Measurements from ENCODE around the gene IL24.
"Not testable (repeated sequence)": the region's sequence is repeated elsewhere in the genome, so short reads cannot be mapped to it uniquely, and the experiment has no call there.

IL24 gene

DNA sequence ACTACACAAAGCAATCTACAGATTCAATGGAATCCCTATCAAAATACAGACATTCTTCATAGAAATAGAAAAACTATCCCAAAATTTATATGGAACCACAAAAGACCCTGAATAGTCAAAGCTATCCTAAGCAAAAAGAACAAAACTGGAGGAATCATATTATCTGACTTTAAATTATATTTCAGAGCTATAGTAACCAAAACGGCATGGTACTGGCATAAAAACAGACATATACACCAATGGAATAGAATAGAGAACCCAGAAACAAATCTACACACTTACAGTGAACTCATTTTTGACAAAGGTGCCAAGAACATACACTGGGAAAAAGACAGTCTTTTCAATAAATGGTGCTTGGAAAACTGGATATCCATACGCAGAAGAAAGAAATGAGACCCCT lies 44.6 kb upstream of the IL24 start:
- not testable (repeated sequence) for H3K4me2 ChIP-seq (ENCODE audit: insufficient read depth, low read length, poor library complexity, severe bottlenecking); DNase-seq (ENCODE audit: low spot score); H3K14ac ChIP-seq (ENCODE audit: low read length); H3K4me3 ChIP-seq (ENCODE audit: low read length in 2 of 2); H4K91ac ChIP-seq (ENCODE audit: low read depth, low read length, poor library complexity); H2BK5ac ChIP-seq (ENCODE audit: low read length); H3K23ac ChIP-seq (ENCODE audit: low read depth, low read length, poor library complexity); H2AFZ ChIP-seq (ENCODE audit: low read length); H3K79me1 ChIP-seq (ENCODE audit: low read depth, low read length); H3K9ac ChIP-seq (ENCODE audit: low read depth, low read length, poor library complexity); H2BK120ac ChIP-seq (ENCODE audit: low read depth, low read length); H4K8ac ChIP-seq (ENCODE audit: low read depth, low read length); H3K9me3 ChIP-seq (replicated peaks in 1 of 2; ENCODE audit: control insufficient read depth in 2 of 2, insufficient read depth in 1 of 2, low read depth in 1 of 2, low read length in 2 of 2); H2BK12ac ChIP-seq (ENCODE audit: low read length); H2BK15ac ChIP-seq (ENCODE audit: low read length); H3K18ac ChIP-seq (ENCODE audit: low read length); H3K27ac ChIP-seq (replicated peaks; ENCODE audit: low read length); H3K4me1 ChIP-seq (ENCODE audit: control insufficient read depth in 2 of 2, insufficient read depth in 1 of 2, low read depth in 1 of 2, low read length in 2 of 2); H3K36me3 ChIP-seq (replicated peaks in 1 of 2; ENCODE audit: control insufficient read depth in 2 of 2, insufficient read depth in 2 of 2, low read length in 2 of 2); H2AK5ac ChIP-seq (ENCODE audit: low read depth, low read length); H3K27me3 ChIP-seq (ENCODE audit: control insufficient read depth in 3 of 3, insufficient read depth in 3 of 3, low read depth in 1 of 3, low read length in 3 of 3); H3K4ac ChIP-seq (ENCODE audit: low read length)
- no CpG with 5 or more reads among the region's 2 CpGs for WGBS, 2 donors (ENCODE audit: extremely low coverage in 2 of 2, insufficient read length in 2 of 2, insufficient replicate concordance in 1 of 2)

DNA sequence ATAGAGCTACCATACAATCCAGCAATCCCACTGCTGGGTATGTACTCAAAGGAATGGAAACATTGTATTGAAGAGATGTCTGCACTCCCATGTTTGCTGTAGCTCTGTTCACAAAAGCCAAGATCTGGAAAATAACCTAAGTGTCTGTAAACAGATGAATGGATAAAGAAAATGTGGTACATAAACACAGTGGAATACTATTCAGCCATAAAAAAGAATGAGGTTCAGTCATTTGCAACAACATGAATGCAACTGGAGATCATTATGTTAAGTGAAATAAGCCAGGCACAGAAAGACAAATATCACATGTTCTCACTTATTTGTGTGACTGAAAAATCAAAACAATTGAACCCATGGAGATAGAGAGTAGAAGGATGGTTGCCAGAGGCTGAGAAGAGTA lies 43.5 kb upstream of the IL24 start:
- H3K79me1 ChIP-seq (ENCODE audit: low read depth, low read length); H3K27ac ChIP-seq (replicated peaks; ENCODE audit: low read length); DNase-seq (ENCODE audit: low spot score); H3K4me1 ChIP-seq (ENCODE audit: control insufficient read depth in 2 of 2, insufficient read depth in 1 of 2, low read depth in 1 of 2, low read length in 2 of 2); H3K27me3 ChIP-seq (ENCODE audit: control insufficient read depth in 3 of 3, insufficient read depth in 3 of 3, low read depth in 1 of 3, low read length in 3 of 3); H3K4ac ChIP-seq (ENCODE audit: low read length); H4K91ac ChIP-seq (ENCODE audit: low read depth, low read length, poor library complexity); H4K8ac ChIP-seq (ENCODE audit: low read depth, low read length); H3K36me3 ChIP-seq (replicated peaks in 1 of 2; ENCODE audit: control insufficient read depth in 2 of 2, insufficient read depth in 2 of 2, low read length in 2 of 2); H3K9ac ChIP-seq (ENCODE audit: low read depth, low read length, poor library complexity); H3K23ac ChIP-seq (ENCODE audit: low read depth, low read length, poor library complexity); H2BK15ac ChIP-seq (ENCODE audit: low read length); H2AFZ ChIP-seq (ENCODE audit: low read length); H2BK12ac ChIP-seq (ENCODE audit: low read length); H3K4me2 ChIP-seq (ENCODE audit: insufficient read depth, low read length, poor library complexity, severe bottlenecking); H2BK5ac ChIP-seq (ENCODE audit: low read length); H3K14ac ChIP-seq (ENCODE audit: low read length); H2AK5ac ChIP-seq (ENCODE audit: low read depth, low read length); H2BK120ac ChIP-seq (ENCODE audit: low read depth, low read length); H3K18ac ChIP-seq (ENCODE audit: low read length); H3K9me3 ChIP-seq (replicated peaks in 1 of 2; ENCODE audit: control insufficient read depth in 2 of 2, insufficient read depth in 1 of 2, low read depth in 1 of 2, low read length in 2 of 2); H3K4me3 ChIP-seq (ENCODE audit: low read length in 2 of 2): not testable (repeated sequence)

DNA sequence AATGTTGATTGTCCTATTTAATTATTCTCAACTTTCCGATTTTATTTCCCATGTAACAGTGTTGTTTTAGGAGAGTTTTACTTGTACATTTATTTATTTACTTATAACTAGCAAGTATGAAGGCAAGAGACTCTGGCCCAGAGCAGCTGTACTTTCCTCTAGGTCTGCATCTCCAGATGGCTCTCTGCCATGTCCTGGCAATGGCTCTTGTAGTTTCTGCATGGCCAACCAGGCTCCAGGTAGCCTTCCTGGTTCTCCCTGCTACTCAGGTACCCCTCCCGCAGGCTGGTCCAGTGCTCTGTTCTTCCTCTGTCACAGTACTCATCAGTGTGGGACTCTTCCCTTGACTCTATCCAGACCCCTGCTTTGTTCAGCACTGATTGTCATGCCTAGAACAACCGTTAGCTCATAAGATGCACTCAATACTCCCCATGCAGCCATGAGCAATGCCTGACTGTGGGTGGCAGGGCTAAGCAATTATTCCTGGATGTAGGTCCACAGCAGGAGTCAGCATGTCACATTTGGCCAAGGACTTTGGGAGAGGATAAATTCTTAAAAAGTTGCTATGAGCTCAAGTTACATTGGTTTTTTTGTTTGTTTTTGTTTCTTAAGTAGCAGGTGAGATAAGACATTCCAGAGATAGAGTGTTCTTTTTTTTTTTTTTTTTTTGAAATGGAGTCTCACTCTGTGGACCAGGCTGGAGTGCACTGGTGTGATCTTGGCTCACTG lies 42.7 kb upstream of the IL24 start:
- H3K4ac ChIP-seq (ENCODE audit: low read length) = no peak overlapping the region
- H3K18ac ChIP-seq (ENCODE audit: low read length) = no peak overlapping the region
- peaks cover 0 to 5% (median 0%) of the 10 kb centered on the region in 3 experiments for H3K27me3 ChIP-seq (ENCODE audit: control insufficient read depth in 3 of 3, insufficient read depth in 3 of 3, low read depth in 1 of 3, low read length in 3 of 3)
- no peak overlapping the region for H3K23ac ChIP-seq (ENCODE audit: low read depth, low read length, poor library complexity)
- DNase-seq (ENCODE audit: low spot score) = no peak
- H2BK15ac ChIP-seq (ENCODE audit: low read length) = no peak overlapping the region
- no CpG with 5 or more reads among the region's 3 CpGs for WGBS, 2 donors (ENCODE audit: extremely low coverage in 2 of 2, insufficient read length in 2 of 2, insufficient replicate concordance in 1 of 2)
- no peaks in the 10 kb centered on the region for H3K9me3 ChIP-seq (replicated peaks in 1 of 2; ENCODE audit: control insufficient read depth in 2 of 2, insufficient read depth in 1 of 2, low read depth in 1 of 2, low read length in 2 of 2)
- no peak overlapping the region for H2AFZ ChIP-seq (ENCODE audit: low read length)
- no peak overlapping the region for H2BK120ac ChIP-seq (ENCODE audit: low read depth, low read length)
- no peak overlapping the region for H4K91ac ChIP-seq (ENCODE audit: low read depth, low read length, poor library complexity)
- H3K4me3 ChIP-seq (ENCODE audit: low read length in 2 of 2) = no peak overlapping the region
- H3K27ac ChIP-seq (replicated peaks; ENCODE audit: low read length) = no peak overlapping the region
- H3K4me2 ChIP-seq (ENCODE audit: insufficient read depth, low read length, poor library complexity, severe bottlenecking) = no peak overlapping the region
- no peaks in the 10 kb centered on the region for H3K36me3 ChIP-seq (replicated peaks in 1 of 2; ENCODE audit: control insufficient read depth in 2 of 2, insufficient read depth in 2 of 2, low read length in 2 of 2)
- H2BK12ac ChIP-seq (ENCODE audit: low read length) = no peak overlapping the region
- no peak overlapping the region for H4K8ac ChIP-seq (ENCODE audit: low read depth, low read length)
- H3K9ac ChIP-seq (ENCODE audit: low read depth, low read length, poor library complexity) = no peak overlapping the region
- no peak overlapping the region for H3K14ac ChIP-seq (ENCODE audit: low read length)
- H3K4me1 ChIP-seq (ENCODE audit: control insufficient read depth in 2 of 2, insufficient read depth in 1 of 2, low read depth in 1 of 2, low read length in 2 of 2) = no peaks in the 10 kb centered on the region
- H2AK5ac ChIP-seq (ENCODE audit: low read depth, low read length) = no peak overlapping the region
- H2BK5ac ChIP-seq (ENCODE audit: low read length) = no peak overlapping the region
- H3K79me1 ChIP-seq (ENCODE audit: low read depth, low read length) = no peaks in the 10 kb centered on the region

DNA sequence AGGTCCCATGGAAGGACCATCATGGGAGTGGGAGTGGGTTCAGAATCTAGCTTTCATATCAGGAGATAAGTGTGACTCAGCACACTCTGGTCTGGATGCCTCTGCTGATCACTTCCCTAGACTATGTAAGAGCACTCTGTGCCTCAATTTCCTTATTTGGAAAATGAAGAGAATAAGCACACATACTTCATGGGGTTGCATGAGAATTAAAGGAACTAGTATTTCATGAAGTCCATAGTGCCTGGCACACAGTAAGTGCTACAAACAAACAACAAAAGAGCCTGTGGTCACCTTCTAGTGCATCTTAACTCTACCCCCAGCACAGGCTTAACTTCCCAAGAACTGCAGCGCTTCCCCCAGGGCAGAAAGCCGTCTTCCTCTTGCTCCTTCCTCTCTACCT lies 41.4 kb upstream of the IL24 start:
- Histone ChIP-seq H3K23ac (ENCODE audit: low read depth, low read length, poor library complexity) (no peak overlapping the region), H3K36me3 (replicated peaks in 1 of 2; ENCODE audit: control insufficient read depth in 2 of 2, insufficient read depth in 2 of 2, low read length in 2 of 2) (no peaks in the 10 kb centered on the region), H3K4me3 (ENCODE audit: low read length in 2 of 2) (no peak overlapping the region), H3K27ac (replicated peaks; ENCODE audit: low read length) (no peak overlapping the region), H3K4ac (ENCODE audit: low read length) (no peak overlapping the region), H2BK15ac (ENCODE audit: low read length) (no peak overlapping the region), H4K91ac (ENCODE audit: low read depth, low read length, poor library complexity) (no peak overlapping the region), H3K18ac (ENCODE audit: low read length) (no peak overlapping the region), H3K4me2 (ENCODE audit: insufficient read depth, low read length, poor library complexity, severe bottlenecking) (no peak overlapping the region), H4K8ac (ENCODE audit: low read depth, low read length) (no peak overlapping the region), H3K27me3 (ENCODE audit: control insufficient read depth in 3 of 3, insufficient read depth in 3 of 3, low read depth in 1 of 3, low read length in 3 of 3) (peaks cover 0 to 5% (median 0%) of the 10 kb centered on the region in 3 experiments), H3K79me1 (ENCODE audit: low read depth, low read length) (no peaks in the 10 kb centered on the region), H2BK120ac (ENCODE audit: low read depth, low read length) (no peak overlapping the region), H2AK5ac (ENCODE audit: low read depth, low read length) (no peak overlapping the region), H2BK12ac (ENCODE audit: low read length) (no peak overlapping the region), H3K9ac (ENCODE audit: low read depth, low read length, poor library complexity) (no peak overlapping the region), H2AFZ (ENCODE audit: low read length) (no peak overlapping the region), H3K14ac (ENCODE audit: low read length) (no peak overlapping the region), H3K4me1 (ENCODE audit: control insufficient read depth in 2 of 2, insufficient read depth in 1 of 2, low read depth in 1 of 2, low read length in 2 of 2) (no peaks in the 10 kb centered on the region), H2BK5ac (ENCODE audit: low read length) (no peak overlapping the region), H3K9me3 (replicated peaks in 1 of 2; ENCODE audit: control insufficient read depth in 2 of 2, insufficient read depth in 1 of 2, low read depth in 1 of 2, low read length in 2 of 2) (no peaks in the 10 kb centered on the region)
- no peak for DNase-seq (ENCODE audit: low spot score)
- WGBS, 2 donors (ENCODE audit: extremely low coverage in 2 of 2, insufficient read length in 2 of 2, insufficient replicate concordance in 1 of 2) = no CpG with 5 or more reads among the region's 2 CpGs

All from neuronal stem cell (in vitro differentiated cells).